ENCODE results near the gene ASCC1. TPM values are rescaled to one million over a fixed set of nuclear protein-coding genes. Genes with fewer than 3 reads are reported as not detected.

ASCC1 gene
- total and polyA plus RNA-seq, 2 experiments from 2014 or later: 31.8 to 38.7 TPM

DNA sequence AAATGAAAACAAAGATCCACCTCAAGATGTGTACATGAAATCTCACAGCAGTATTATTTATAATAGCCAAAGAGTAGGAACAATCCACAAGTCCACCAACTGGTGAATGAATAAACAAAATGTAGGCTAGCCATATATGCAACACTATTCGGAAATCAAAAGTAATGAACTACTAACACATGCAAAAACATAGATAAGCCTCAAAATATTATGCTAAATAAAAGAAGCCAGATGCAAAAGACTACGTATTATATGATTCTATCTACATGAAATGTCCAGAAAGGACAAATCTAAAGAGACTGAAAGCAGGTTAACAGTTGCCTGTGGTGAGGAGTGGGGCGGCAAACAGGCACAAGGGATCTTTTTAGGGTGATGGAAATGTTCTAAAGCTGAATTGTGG, 49.0 kb downstream of the ASCC1 start:
- Histone ChIP-seq H2AFZ (no peak overlapping the region), H3K4me2 (no peak overlapping the region), H3K4me1 (ENCODE audit: insufficient read depth) (peaks cover 4% of the 10 kb centered on the region), H4K20me1 (ENCODE audit: insufficient read depth, poor library complexity, severe bottlenecking) (no peaks in the 10 kb centered on the region), H3K27ac (no peak overlapping the region), H3K27me3 (no peaks in the 10 kb centered on the region), H3K4me3 (no peak overlapping the region), H3K36me3 (replicated peaks; ENCODE audit: insufficient read depth, low read depth) (no peaks in the 10 kb centered on the region), H3K9me2 (replicated peaks; ENCODE audit: insufficient read depth) (no peaks in the 10 kb centered on the region), H3K9me3 (ENCODE audit: low read depth) (no peaks in the 10 kb centered on the region), H3K79me2 (no peaks in the 10 kb centered on the region)
- DNase-seq (ENCODE audit: low spot score): no peak
- 97% methylated on average over 3 of the region's 3 CpGs for WGBS (ENCODE audit: low lambda C conversion rate, missing lambda C conversion rate)
- TF ChIP-seq, protein P1, sequence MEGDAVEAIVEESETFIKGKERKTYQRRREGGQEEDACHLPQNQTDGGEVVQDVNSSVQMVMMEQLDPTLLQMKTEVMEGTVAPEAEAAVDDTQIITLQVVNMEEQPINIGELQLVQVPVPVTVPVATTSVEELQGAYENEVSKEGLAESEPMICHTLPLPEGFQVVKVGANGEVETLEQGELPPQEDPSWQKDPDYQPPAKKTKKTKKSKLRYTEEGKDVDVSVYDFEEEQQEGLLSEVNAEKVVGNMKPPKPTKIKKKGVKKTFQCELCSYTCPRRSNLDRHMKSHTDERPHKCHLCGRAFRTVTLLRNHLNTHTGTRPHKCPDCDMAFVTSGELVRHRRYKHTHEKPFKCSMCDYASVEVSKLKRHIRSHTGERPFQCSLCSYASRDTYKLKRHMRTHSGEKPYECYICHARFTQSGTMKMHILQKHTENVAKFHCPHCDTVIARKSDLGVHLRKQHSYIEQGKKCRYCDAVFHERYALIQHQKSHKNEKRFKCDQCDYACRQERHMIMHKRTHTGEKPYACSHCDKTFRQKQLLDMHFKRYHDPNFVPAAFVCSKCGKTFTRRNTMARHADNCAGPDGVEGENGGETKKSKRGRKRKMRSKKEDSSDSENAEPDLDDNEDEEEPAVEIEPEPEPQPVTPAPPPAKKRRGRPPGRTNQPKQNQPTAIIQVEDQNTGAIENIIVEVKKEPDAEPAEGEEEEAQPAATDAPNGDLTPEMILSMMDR (IDR thresholded peaks at IDR 0.05; ENCODE audit: poor library complexity): no peak
- TF ChIP-seq EZH2 (IDR thresholded peaks at IDR 0.05; ENCODE audit: borderline replicate concordance) (no peak), EZH2phosphoT487 (IDR thresholded peaks at IDR 0.05; ENCODE audit: low read depth, severe bottlenecking, unreplicated experiment) (no peak)

DNA sequence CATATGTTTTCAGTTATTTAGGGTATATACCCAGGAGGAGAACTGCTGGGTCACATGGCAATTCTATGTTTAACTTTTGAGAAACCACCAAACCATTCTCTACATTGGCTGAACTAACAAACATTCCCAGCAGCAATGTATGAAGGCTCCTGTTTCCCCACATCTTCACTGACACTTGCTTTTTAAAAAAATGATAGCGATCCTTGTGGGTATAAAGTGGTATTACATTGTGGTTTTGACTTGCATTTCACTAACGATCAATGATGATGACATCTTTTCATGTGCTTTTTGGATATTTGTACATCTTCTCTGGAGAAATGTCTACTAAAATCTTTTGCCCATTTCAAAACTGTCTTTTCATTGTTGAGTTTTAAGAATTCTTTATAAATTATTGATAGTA, 51.5 kb downstream of the ASCC1 start:
- 80% methylated on average over 2 of the region's 2 CpGs for WGBS (ENCODE audit: low lambda C conversion rate, missing lambda C conversion rate)
- H3K4me3 ChIP-seq: no peak overlapping the region
- H3K79me2 ChIP-seq: no peaks in the 10 kb centered on the region
- H3K36me3 ChIP-seq (replicated peaks; ENCODE audit: insufficient read depth, low read depth): no peaks in the 10 kb centered on the region
- H3K4me2 ChIP-seq: no peak overlapping the region
- H2AFZ ChIP-seq: no peak overlapping the region
- H4K20me1 ChIP-seq (ENCODE audit: insufficient read depth, poor library complexity, severe bottlenecking): no peaks in the 10 kb centered on the region
- H3K9me2 ChIP-seq (replicated peaks; ENCODE audit: insufficient read depth): no peaks in the 10 kb centered on the region
- no peaks in the 10 kb centered on the region for H3K9me3 ChIP-seq (ENCODE audit: low read depth)
- no peaks in the 10 kb centered on the region for H3K27me3 ChIP-seq
- no peaks in the 10 kb centered on the region for H3K4me1 ChIP-seq (ENCODE audit: insufficient read depth)
- DNase-seq (ENCODE audit: low spot score): no peak
- no peak overlapping the region for H3K27ac ChIP-seq
- TF ChIP-seq EZH2 (IDR thresholded peaks at IDR 0.05; ENCODE audit: borderline replicate concordance): no peak
- no peak for TF ChIP-seq EZH2phosphoT487 (IDR thresholded peaks at IDR 0.05; ENCODE audit: low read depth, severe bottlenecking, unreplicated experiment)
- TF ChIP-seq, protein P1 (IDR thresholded peaks at IDR 0.05; ENCODE audit: poor library complexity): no peak

DNA sequence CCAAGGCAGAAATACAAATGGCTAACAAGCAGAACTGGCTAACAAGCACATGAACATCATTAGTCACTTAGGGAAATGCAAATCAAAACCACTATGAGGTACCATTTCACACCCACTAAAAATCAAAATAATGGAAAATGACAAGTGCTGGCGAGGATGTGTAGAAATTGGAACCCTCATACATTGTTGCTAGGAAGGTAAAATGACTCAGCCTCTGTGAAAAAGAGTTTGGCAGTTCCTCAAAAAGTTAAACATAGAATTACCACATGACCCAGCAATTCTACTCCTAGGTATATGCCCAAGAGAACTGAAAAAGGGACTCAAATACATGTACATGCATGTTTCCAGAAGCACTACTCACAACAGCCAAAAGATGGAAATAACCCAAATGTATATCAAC, 53.1 kb downstream of the ASCC1 start:
- Histone ChIP-seq H4K20me1 (ENCODE audit: insufficient read depth, poor library complexity, severe bottlenecking) (no peaks in the 10 kb centered on the region), H3K36me3 (replicated peaks; ENCODE audit: insufficient read depth, low read depth) (no peaks in the 10 kb centered on the region), H3K9me3 (ENCODE audit: low read depth) (no peaks in the 10 kb centered on the region), H3K4me2 (no peak overlapping the region), H3K4me1 (ENCODE audit: insufficient read depth) (no peaks in the 10 kb centered on the region), H2AFZ (no peak overlapping the region), H3K27me3 (no peaks in the 10 kb centered on the region), H3K4me3 (no peak overlapping the region), H3K9me2 (replicated peaks; ENCODE audit: insufficient read depth) (no peaks in the 10 kb centered on the region), H3K27ac (no peak overlapping the region), H3K79me2 (no peaks in the 10 kb centered on the region)
- TF ChIP-seq, protein P1 (IDR thresholded peaks at IDR 0.05; ENCODE audit: poor library complexity): no peak
- TF ChIP-seq EZH2 (IDR thresholded peaks at IDR 0.05; ENCODE audit: borderline replicate concordance): no peak
- WGBS (ENCODE audit: low lambda C conversion rate, missing lambda C conversion rate): 89% methylated on average over 1 of the region's 1 CpG
- DNase-seq (ENCODE audit: low spot score): no peak

DNA sequence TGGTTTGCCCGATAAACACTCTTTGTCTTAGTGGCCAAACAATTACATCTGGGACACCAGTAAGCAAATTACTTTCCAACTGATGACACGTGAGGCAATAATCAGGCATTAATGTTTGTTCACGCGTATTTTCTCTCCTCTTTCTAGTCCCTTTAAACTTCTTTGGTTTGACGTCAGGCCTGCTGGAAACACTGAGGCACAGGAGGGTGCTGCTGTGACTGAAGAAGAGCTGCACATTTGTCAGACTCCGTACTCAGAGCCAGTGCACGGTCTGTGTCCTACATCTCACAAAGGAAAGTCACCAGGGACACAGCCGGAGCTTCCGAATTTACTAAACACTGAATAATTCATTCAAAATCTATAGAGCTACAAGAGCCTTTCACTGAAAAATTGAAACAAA, 57.9 kb downstream of the ASCC1 start:
- Histone ChIP-seq H3K36me3 (replicated peaks; ENCODE audit: insufficient read depth, low read depth) (no peaks in the 10 kb centered on the region), H3K27me3 (no peaks in the 10 kb centered on the region), H3K4me3 (no peak overlapping the region), H3K79me2 (no peaks in the 10 kb centered on the region), H3K4me2 (no peak overlapping the region), H3K27ac (no peak overlapping the region), H2AFZ (no peak overlapping the region), H3K9me3 (ENCODE audit: low read depth) (no peaks in the 10 kb centered on the region), H3K4me1 (ENCODE audit: insufficient read depth) (no peaks in the 10 kb centered on the region), H4K20me1 (ENCODE audit: insufficient read depth, poor library complexity, severe bottlenecking) (no peaks in the 10 kb centered on the region), H3K9me2 (replicated peaks; ENCODE audit: insufficient read depth) (no peaks in the 10 kb centered on the region)
- no peak for DNase-seq (ENCODE audit: low spot score)
- 91% methylated on average over 9 of the region's 9 CpGs for WGBS (ENCODE audit: low lambda C conversion rate, missing lambda C conversion rate)
- no peak for TF ChIP-seq EZH2 (IDR thresholded peaks at IDR 0.05; ENCODE audit: borderline replicate concordance)
- TF ChIP-seq, protein P1 (IDR thresholded peaks at IDR 0.05; ENCODE audit: poor library complexity): no peak
- no peak for TF ChIP-seq EZH2phosphoT487 (IDR thresholded peaks at IDR 0.05; ENCODE audit: low read depth, severe bottlenecking, unreplicated experiment)
